Lung (tissue), 12 donors: Measurements from ENCODE around the gene CFAP157. TPM values are rescaled to one million over a fixed set of nuclear protein-coding genes. Genes with fewer than 3 reads are reported as not detected.

Experiments
- ATAC-seq: fragments of 200-7000 bp; cut with Tn5 transposase; one replicate; pipeline ENCODE4 v1.9.1; 2020; ENCODE audit warnings: moderate number of reproducible peaks; ENCODE audit not compliant: insufficient read depth, low FRiP score
- DNase-seq, 3 donors: peaks; one replicate each; pipeline ENCODE4 v3.0.0-alpha.2; 2013 to 2017
- H3K27ac ChIP-seq, 2 donors: one replicate each; pipeline ENCODE4 v1.5.1; 2013; ENCODE audit warnings: mild to moderate bottlenecking in 2 of 2, moderate library complexity in 2 of 2, control low read depth in 1 of 2, inconsistent platforms in 1 of 2, low read depth in 1 of 2, low read length in 1 of 2
- H3K27me3 ChIP-seq, 3 donors: one replicate each; pipeline ENCODE4 v1.5.1; 2013; ENCODE audit warnings: low read length in 2 of 3; ENCODE audit not compliant: control insufficient read depth in 3 of 3, insufficient read depth in 3 of 3
- H3K36me3 ChIP-seq, 4 donors: one replicate each; pipeline ENCODE4 v1.5.1; 2013; ENCODE audit warnings: low read length in 4 of 4, mild to moderate bottlenecking in 1 of 4, moderate library complexity in 1 of 4; ENCODE audit not compliant: control insufficient read depth in 4 of 4, insufficient read depth in 4 of 4
- H3K4me1 ChIP-seq, 5 donors: one replicate each; pipeline ENCODE4 v1.5.1; 2013; ENCODE audit warnings: low read length in 5 of 5, mild to moderate bottlenecking in 2 of 5, moderate library complexity in 1 of 5; ENCODE audit not compliant: control insufficient read depth in 5 of 5, insufficient read depth in 5 of 5
- H3K4me3 ChIP-seq: one replicate; pipeline ENCODE4 v1.5.1; 2013; ENCODE audit warnings: mild to moderate bottlenecking, control low read depth, moderate library complexity
- H3K9ac ChIP-seq, 2 donors: one replicate each; pipeline ENCODE4 v1.5.1; 2013; ENCODE audit warnings: low read length in 2 of 2, control low read depth in 1 of 2; ENCODE audit not compliant: insufficient read depth in 1 of 2
- H3K9me3 ChIP-seq, 4 donors: one replicate each; pipeline ENCODE4 v1.5.1; 2013; ENCODE audit warnings: low read length in 3 of 4, mild to moderate bottlenecking in 1 of 4, moderate library complexity in 1 of 4; ENCODE audit not compliant: control insufficient read depth in 4 of 4, insufficient read depth in 3 of 4
- WGBS, 2 donors: extraction: QIAGEN DNeasy Blood & Tissue Kit; methylation state at CpG; one replicate each; pipeline ENCODE4 v1.1.7; 2013; 5-methylcytosine and 5-hydroxymethylcytosine counted together
- polyA plus RNA-seq, 2 donors: library from polyadenylated mRNA; stranded (reverse); fragments of 200-250 nt; gene quantifications; one replicate each; pipeline ENCODE4 v1.2.1, GENCODE V29; 2013
- total RNA-seq, 2 donors: library from RNA; depleted of rRNA in 1 of 2; stranded (reverse); fragments of >200 nt in 1 of 2; gene quantifications; one replicate each; pipeline ENCODE4 v1.2.1, GENCODE V29; 2014 to 2021
- TF ChIP-seq, protein P1 (sequence below): IDR thresholded peaks from 2 replicates; pipeline ENCODE4 v1.5.1; 2012; ENCODE audit warnings: mild to moderate bottlenecking; ENCODE audit errors: control extremely low read depth, extremely low read depth
- donor health status: control.
- donor health status: control.
- donor health status: Bipolar disorder and iron deficiency.
- donor health status: healthy.
- donor health status: DM: yes; HTN: yes; CAD: no.

The CFAP157 gene
- total and polyA plus RNA-seq, 4 donors, result 14.6 to 40.6 (median 16.1) TPM

DNA sequence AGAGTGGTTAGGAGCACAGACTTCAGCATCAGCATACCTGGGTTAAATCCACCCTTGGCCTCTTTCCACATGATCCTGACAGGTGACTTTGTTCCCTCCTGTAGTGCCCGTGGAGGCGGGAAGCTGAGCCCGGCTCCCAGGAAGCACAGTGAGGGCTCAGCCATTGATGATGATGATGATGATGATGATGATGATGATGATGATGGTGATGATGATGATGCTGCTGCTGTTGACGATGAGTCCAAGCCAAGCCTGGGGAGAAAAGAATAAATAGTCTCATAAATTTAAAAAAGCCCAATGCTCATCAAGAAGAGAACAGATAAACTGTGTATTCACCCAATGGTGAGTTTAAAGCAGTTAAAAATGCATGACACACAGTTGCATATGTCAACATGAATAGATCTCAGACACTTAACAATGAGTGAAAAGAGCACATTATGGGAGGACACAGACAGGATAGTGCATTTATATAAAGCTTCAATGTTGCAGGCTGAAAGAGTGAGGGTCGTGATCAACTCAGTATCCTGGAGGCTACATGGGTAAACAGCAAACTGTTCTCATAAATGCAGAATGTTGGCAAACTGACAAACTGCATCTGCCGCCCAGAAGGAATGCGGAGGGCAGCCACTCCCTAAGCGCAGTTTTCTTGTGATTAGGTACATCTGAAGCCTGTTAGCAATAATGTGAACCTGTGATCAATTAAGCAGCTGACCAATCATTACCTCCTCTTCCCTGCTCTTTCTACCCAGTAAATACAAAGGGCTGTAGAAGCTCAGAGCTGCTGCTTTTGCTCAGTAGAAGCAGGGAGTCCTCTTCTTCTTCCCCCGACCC lies 11.7 kb upstream of the CFAP157 start:
- Histone ChIP-seq H3K4me3 (no peak overlapping the region), H3K36me3 (peaks cover 0 to 15% (median 4%) of the 10 kb centered on the region in 4 donors), H3K27ac (no peak overlapping the region), H3K4me1 (peaks cover 0 to 4% (median 0%) of the 10 kb centered on the region in 5 donors), H3K27me3 (no peaks in the 10 kb centered on the region), H3K9ac (no peak overlapping the region), H3K9me3 (no peaks in the 10 kb centered on the region)
- peak; percentile 28 to 56 (median 37) for DNase-seq
- WGBS, 2 donors, result 77 to 84% methylated on average over 9 of the region's 9 CpGs
- no peak for ATAC-seq
- TF ChIP-seq, protein P1, sequence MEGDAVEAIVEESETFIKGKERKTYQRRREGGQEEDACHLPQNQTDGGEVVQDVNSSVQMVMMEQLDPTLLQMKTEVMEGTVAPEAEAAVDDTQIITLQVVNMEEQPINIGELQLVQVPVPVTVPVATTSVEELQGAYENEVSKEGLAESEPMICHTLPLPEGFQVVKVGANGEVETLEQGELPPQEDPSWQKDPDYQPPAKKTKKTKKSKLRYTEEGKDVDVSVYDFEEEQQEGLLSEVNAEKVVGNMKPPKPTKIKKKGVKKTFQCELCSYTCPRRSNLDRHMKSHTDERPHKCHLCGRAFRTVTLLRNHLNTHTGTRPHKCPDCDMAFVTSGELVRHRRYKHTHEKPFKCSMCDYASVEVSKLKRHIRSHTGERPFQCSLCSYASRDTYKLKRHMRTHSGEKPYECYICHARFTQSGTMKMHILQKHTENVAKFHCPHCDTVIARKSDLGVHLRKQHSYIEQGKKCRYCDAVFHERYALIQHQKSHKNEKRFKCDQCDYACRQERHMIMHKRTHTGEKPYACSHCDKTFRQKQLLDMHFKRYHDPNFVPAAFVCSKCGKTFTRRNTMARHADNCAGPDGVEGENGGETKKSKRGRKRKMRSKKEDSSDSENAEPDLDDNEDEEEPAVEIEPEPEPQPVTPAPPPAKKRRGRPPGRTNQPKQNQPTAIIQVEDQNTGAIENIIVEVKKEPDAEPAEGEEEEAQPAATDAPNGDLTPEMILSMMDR, result no peak

DNA sequence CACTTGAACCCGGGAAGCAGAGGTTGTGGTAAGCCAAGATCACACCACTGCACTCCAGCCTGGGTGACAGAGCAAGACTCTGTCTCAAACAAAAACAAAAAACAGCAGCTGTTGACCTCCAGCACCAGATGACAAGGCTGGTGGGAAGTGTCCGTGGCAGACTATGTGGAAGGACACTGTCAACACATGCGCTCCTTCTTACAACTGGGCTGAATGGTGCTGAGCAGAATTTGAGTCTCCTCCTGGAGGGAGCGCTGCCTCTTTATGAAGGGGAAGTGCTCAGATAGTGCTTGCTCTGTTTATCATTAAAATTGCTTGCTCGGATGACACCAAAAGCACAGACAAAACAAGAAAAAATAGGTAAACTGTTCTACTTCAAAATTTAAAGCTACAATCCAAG lies 9.2 kb upstream of the CFAP157 start:
- peaks cover 0 to 4% (median 0%) of the 10 kb centered on the region in 5 donors for H3K4me1 ChIP-seq
- TF ChIP-seq, protein P1, result no peak
- H3K36me3 ChIP-seq, result peaks cover 0 to 4% (median 2%) of the 10 kb centered on the region in 4 donors
- WGBS, 2 donors, result 81 to 88% methylated on average over 5 of the region's 5 CpGs
- H3K27me3 ChIP-seq, result no peaks in the 10 kb centered on the region
- no peak overlapping the region for H3K4me3 ChIP-seq
- no peak for ATAC-seq
- H3K27ac ChIP-seq, result no peak overlapping the region
- H3K9me3 ChIP-seq, result no peaks in the 10 kb centered on the region
- no peak for DNase-seq
- no peak overlapping the region for H3K9ac ChIP-seq

DNA sequence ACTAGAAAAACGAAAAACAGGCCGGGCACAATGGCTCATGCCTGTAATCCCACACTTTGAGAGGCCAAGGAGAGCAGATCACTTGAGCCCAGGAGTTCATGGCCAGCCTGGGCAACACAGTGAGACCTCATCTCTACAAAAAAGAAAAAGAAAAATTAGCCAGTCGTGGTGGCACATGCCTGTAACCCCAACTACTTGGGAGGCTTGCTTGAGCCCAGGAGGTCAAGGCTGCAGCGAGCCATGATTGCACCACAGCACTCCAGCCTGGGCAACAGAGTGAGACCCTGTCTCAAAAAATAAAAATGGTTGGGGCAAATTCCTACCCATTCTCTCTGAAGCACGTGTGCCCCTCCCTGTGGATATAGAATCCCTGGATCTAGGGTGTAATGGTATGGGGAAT lies 8.4 kb upstream of the CFAP157 start:
- ATAC-seq (no peak), DNase-seq (no peak)
- TF ChIP-seq, protein P1, result no peak
- no peaks in the 10 kb centered on the region for H3K27me3 ChIP-seq
- peaks cover 0 to 4% (median 0%) of the 10 kb centered on the region in 4 donors for H3K36me3 ChIP-seq
- peaks cover 0 to 4% (median 0%) of the 10 kb centered on the region in 5 donors for H3K4me1 ChIP-seq
- 92 to 96% methylated on average over 5 of the region's 5 CpGs for WGBS, 2 donors
- no peaks in the 10 kb centered on the region for H3K9me3 ChIP-seq
- no peak overlapping the region for H3K4me3 ChIP-seq
- H3K9ac ChIP-seq, result no peak overlapping the region
- H3K27ac ChIP-seq, result no peak overlapping the region
